ENCODE measurements around the gene EPHA4.

DNA sequence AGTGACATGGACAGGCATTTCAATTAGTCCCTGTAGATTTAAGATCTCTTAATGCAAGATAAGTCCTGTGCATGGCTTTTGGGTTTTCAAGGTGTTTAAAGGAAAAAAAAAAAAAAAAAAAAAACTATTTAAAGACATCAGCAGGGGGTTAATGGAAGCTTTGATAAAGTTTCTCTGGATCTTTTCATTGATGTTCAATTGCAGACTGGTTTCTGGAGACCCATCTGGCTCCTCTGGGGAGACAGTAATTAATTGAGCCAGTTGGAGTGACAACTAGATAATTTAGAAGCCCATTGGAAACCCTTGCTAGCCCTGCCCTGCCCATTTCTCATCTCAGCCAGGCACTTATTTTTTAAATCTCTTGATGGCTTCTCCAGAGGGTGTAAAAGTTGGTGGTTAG is 98.7 kb downstream of the EPHA4 start:
- TF ChIP-seq, protein P1, sequence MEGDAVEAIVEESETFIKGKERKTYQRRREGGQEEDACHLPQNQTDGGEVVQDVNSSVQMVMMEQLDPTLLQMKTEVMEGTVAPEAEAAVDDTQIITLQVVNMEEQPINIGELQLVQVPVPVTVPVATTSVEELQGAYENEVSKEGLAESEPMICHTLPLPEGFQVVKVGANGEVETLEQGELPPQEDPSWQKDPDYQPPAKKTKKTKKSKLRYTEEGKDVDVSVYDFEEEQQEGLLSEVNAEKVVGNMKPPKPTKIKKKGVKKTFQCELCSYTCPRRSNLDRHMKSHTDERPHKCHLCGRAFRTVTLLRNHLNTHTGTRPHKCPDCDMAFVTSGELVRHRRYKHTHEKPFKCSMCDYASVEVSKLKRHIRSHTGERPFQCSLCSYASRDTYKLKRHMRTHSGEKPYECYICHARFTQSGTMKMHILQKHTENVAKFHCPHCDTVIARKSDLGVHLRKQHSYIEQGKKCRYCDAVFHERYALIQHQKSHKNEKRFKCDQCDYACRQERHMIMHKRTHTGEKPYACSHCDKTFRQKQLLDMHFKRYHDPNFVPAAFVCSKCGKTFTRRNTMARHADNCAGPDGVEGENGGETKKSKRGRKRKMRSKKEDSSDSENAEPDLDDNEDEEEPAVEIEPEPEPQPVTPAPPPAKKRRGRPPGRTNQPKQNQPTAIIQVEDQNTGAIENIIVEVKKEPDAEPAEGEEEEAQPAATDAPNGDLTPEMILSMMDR (IDR thresholded peaks at IDR 0.05) = no peak
- TF ChIP-seq JUN (IDR thresholded peaks at IDR 0.05) (no peak), EP300 (IDR thresholded peaks at IDR 0.05) (no peak), POLR2A (IDR thresholded peaks at IDR 0.05; ENCODE audit: low read length) (no peak), CHD4 (IDR thresholded peaks at IDR 0.05; ENCODE audit: borderline replicate concordance) (no peak), CEBPB (IDR thresholded peaks at IDR 0.05) (no peak), ESRRA (IDR thresholded peaks at IDR 0.05; ENCODE audit: borderline replicate concordance, low read length) (no peak)
- TF ChIP-seq, protein P2, sequence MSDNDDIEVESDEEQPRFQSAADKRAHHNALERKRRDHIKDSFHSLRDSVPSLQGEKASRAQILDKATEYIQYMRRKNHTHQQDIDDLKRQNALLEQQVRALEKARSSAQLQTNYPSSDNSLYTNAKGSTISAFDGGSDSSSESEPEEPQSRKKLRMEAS (IDR thresholded peaks at IDR 0.05) = no peak
